HUES6 (cell line): ENCODE results near the gene ANKRD61.

Experiments used
- H3K27ac ChIP-seq: 2 replicates; pipeline ENCODE4 v1.7.0; 2013; ENCODE audit warnings: low read depth, mild to moderate bottlenecking, low read length, inconsistent platforms
- H3K27me3 ChIP-seq: 2 replicates; pipeline ENCODE4 v1.6.1; 2013; ENCODE audit warnings: low read length; ENCODE audit not compliant: control insufficient read depth, insufficient read depth
- H3K36me3 ChIP-seq: 2 replicates; pipeline ENCODE4 v1.6.1; 2013; ENCODE audit warnings: low read length; ENCODE audit not compliant: control insufficient read depth, insufficient read depth
- H3K4me1 ChIP-seq: 2 replicates; pipeline ENCODE4 v1.6.1; 2013; ENCODE audit warnings: low read length; ENCODE audit not compliant: control insufficient read depth, insufficient read depth
- H3K4me3 ChIP-seq: 2 replicates; pipeline ENCODE4 v1.5.1; 2013; ENCODE audit warnings: low read depth, low read length
- H3K9ac ChIP-seq: one replicate; pipeline ENCODE4 v1.6.1; 2013; ENCODE audit warnings: mild to moderate bottlenecking, low read length
- H3K9me3 ChIP-seq: 2 replicates; pipeline ENCODE4 v1.6.1; 2013; ENCODE audit warnings: low read depth, low read length; ENCODE audit not compliant: control insufficient read depth, insufficient read depth

Gene ANKRD61

DNA sequence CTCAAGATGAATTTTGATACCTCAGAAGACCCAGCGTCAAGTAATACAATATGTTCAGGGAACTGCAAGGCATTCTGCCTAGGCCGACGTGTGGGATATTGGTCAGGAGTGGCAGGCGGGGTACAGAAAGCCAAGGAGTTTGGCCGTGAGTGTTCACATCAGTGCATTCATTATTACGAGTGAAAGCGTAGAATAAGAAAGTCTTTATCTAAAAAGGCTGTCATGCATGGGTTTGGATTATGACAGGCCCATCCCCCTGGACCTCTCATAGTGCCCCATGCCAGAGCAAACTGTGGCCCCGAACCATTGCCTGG lies 14.6 kb upstream of the ANKRD61 start:
- no peak overlapping the region for H3K4me3 ChIP-seq
- H3K9me3 ChIP-seq, result no peaks in the 10 kb centered on the region
- no peaks in the 10 kb centered on the region for H3K4me1 ChIP-seq
- H3K27ac ChIP-seq, result no peak overlapping the region
- no peak overlapping the region for H3K9ac ChIP-seq
- no peaks in the 10 kb centered on the region for H3K27me3 ChIP-seq
- peaks cover 84% of the 10 kb centered on the region for H3K36me3 ChIP-seq

DNA sequence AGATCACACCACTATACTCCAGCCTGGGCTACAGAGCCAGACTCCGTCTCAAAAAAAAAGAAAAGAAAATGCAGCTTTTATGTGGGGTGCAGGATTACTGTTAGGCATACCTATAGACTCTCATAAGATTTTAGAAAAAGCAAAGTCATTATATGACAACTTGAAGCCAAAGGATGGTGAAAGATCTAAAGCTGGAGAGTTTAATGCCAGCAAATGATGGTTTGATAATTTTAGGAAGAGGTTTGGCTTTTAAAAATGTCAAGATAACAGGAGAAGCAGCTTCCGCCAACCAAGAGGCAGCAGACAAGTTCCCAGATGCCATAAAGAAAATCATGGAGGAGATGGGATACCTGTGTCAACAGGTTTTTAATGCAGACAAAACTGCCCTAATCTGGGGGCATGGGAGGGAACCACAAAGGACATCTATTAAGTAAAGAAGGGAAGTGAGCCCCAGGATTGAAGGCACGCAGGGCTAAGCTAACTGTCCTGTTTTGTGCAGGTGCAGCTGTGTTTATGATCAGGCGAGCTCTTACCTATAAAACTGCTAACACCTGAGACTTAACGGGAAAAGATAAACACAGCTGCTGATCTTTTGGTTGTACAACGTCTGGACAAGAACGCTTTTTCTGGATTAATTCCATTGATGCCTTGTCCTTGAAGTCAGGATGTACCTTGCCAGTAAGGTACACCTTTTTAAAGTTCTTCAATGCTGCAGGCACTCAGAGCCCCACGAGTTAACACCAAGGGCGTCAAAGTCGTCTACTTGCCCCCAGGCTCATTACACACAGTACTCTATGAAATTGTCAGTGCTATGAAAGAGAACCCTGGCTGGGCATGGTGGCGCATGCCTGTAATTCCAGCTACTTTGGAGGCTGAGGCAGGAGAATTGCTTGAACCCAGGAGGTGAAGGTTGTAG lies 10.5 kb upstream of the ANKRD61 start:
- H3K4me1 ChIP-seq, result no peaks in the 10 kb centered on the region
- no peaks in the 10 kb centered on the region for H3K9me3 ChIP-seq
- H3K27ac ChIP-seq, result no peak overlapping the region; the same call in 1 of the 2 replicates

DNA sequence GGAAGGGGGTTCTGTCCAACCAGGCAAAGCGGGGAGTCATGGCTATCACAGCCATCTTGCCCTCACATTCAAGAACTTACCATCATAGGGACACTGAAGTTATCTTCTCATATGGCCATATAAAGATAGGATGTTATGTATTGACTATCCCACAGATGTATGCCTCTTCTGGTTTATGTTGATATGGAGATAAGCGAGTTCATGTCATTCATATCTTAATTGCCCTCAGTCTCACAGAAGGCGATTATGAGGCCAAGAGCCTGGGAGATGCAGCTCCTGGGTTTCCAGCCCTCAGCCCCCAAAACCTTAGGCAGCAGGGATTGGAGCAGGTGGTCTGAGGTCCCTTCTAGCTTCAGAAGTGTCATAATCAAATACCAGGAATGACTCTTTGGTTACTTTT lies 8.5 kb upstream of the ANKRD61 start:
- no peaks in the 10 kb centered on the region for H3K4me1 ChIP-seq
- H3K9me3 ChIP-seq, result no peaks in the 10 kb centered on the region
- no peak overlapping the region for H3K4me3 ChIP-seq
- no peak overlapping the region for H3K27ac ChIP-seq
- no peak overlapping the region for H3K9ac ChIP-seq
- peaks cover 94% of the 10 kb centered on the region for H3K36me3 ChIP-seq
- no peaks in the 10 kb centered on the region for H3K27me3 ChIP-seq

More for the DNA sequence above, 10.5 kb upstream of the ANKRD61 start:
- Histone ChIP-seq H3K4me3 (no peak overlapping the region), H3K36me3 (peaks cover 94% of the 10 kb centered on the region), H3K9ac (no peak overlapping the region), H3K27me3 (no peaks in the 10 kb centered on the region)

DNA sequence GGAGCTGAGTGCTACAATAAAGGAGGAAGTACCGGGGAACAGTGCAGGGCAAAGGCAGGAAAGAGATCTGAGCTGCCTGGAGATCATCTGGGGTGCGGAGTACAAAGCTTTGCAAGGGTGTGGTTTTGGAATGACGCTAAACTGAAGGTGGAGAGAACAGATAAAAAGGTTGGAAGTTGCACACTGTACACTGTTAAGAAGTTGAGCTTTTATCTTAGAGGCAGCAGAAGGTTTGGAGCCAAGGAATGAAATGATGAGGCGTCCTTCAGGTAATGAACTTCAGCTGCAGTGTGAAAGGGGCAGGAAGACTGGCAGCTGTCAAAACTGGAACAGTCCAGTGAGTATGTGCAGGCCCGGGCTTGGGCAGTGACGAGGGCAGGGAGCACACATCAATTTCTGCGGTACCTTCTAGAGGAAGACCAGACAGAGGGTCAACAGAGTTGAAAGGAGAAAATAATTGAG lies 7.2 kb upstream of the ANKRD61 start:
- H3K9ac ChIP-seq, result no peak overlapping the region
- no peak overlapping the region for H3K27ac ChIP-seq
- H3K9me3 ChIP-seq, result no peaks in the 10 kb centered on the region
- no peaks in the 10 kb centered on the region for H3K27me3 ChIP-seq
- H3K36me3 ChIP-seq, result peaks cover 99% of the 10 kb centered on the region
- H3K4me1 ChIP-seq, result no peaks in the 10 kb centered on the region
- H3K4me3 ChIP-seq, result no peak overlapping the region

DNA sequence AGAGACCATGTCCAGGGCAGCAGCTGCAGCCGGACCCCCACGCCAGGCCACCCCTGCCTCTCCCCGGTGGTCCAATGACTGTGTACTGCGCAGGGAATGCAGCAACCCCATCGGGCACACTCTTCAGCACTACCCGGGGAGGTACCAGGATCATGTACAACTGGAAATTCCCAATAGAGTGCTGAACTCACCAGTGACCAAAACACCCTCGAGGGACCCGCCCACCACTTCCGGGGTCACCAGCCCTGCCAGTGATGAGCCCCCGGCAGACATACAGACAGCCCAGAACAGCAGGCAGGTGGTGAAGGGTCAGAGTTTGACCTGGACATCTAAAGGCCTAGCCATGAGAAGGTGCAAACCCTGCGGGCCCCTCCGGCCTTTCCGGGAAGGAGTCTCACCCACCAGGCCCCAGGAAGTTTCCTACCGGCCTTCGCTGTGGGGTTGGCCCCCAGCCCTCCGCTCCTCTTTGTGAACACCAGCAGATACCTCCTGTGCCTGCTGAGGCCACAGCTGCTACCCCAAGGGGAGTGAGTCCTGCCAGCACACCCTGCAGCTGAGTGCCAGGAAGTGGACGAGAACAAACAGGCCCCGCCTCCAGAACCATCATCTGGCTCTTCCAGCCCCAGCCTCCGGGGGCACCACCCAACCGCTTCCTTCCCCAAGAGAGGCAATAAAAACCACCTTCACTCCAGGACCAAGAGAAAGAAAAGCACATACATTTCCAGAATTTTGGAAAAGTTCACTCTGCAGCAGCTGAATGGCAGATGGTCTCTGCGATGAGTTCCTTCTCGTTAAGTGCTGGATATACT lies 5.0 kb upstream of the ANKRD61 start:
- H3K9me3 ChIP-seq, result no peaks in the 10 kb centered on the region
- H3K36me3 ChIP-seq, result peaks cover 95% of the 10 kb centered on the region
- no peak overlapping the region for H3K9ac ChIP-seq
- H3K27me3 ChIP-seq, result no peaks in the 10 kb centered on the region
- H3K4me3 ChIP-seq, result no peak overlapping the region
- no peak overlapping the region for H3K27ac ChIP-seq
- no peaks in the 10 kb centered on the region for H3K4me1 ChIP-seq

DNA sequence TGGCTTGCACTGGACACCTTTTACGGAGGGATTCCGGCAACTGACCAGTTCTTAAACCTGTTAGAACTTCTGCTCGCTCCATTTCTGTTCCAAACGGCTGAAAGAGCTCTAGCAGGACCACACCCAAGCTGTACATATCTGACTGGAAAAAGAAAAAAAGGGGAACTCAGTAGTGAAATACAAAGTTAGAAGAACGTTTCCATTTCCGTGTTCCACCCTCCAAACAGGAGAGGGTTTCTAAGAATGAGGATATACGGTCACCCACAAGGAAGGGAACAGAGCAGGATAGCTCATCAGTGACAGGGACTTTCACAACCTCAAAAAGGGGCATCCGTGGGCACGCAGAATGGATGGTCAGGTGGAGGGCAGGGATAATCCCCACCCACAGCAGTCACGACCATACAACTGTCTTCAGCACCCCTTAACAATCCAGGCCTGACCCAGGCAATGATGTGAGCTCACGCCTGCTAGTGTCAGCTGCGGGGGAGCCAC lies 4.3 kb upstream of the ANKRD61 start:
- Histone ChIP-seq H3K4me1 (no peaks in the 10 kb centered on the region), H3K27me3 (no peaks in the 10 kb centered on the region), H3K36me3 (peaks cover 94% of the 10 kb centered on the region), H3K9me3 (no peaks in the 10 kb centered on the region), H3K9ac (no peak overlapping the region), H3K4me3 (no peak overlapping the region), H3K27ac (no peak overlapping the region)

DNA sequence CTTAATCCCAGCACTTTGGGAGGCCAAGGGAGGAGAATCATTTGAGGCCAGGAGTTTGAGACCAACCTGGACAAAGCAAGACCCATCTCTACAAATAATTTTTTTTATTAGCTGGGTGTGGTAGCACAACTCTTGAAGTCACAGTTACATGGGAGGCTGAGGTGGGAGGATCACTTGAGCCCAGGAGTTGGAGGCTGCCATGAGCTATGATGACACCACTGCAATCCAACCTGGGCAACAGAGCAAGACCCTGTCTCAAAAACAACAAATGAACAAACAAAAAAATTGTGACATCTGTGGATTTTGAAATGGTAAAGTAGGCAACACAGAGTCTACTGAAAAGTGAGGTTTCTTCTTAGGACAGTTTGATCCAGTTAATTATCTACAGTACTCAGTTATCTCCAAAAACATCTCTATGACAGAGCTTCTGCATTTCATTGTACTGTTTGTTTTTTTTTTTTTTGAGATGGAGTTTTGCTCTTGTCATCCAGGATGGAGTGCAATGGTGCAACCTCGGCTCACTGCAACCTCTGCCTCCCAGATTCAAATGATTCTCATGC lies 3.3 kb upstream of the ANKRD61 start:
- Histone ChIP-seq H3K4me1 (no peaks in the 10 kb centered on the region), H3K27me3 (no peaks in the 10 kb centered on the region), H3K27ac (no peak overlapping the region), H3K4me3 (no peak overlapping the region), H3K9me3 (no peaks in the 10 kb centered on the region), H3K9ac (no peak overlapping the region), H3K36me3 (peaks cover 92% of the 10 kb centered on the region)

DNA sequence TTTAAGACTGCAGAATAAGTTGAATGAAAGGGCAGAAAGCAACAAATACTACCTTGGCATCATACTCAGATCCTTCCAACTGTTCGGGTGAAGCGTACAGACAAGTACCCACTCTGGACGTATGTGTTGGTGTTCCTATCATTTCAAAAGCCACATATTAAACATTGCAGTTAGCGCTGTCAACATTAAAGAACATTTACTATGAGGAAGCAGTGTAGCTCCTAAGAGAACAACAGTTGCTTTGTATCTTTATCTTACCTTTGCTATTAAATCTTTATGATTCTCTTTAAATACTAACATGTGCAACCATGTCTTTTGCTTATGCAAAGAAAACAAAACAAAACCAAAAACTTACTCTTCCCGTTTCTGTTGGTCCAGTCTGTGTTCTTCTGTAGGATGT lies 2.6 kb upstream of the ANKRD61 start:
- Histone ChIP-seq H3K9ac (no peak overlapping the region), H3K4me3 (no peak overlapping the region), H3K4me1 (no peaks in the 10 kb centered on the region), H3K36me3 (peaks cover 90% of the 10 kb centered on the region), H3K27me3 (no peaks in the 10 kb centered on the region), H3K27ac (no peak overlapping the region), H3K9me3 (no peaks in the 10 kb centered on the region)

DNA sequence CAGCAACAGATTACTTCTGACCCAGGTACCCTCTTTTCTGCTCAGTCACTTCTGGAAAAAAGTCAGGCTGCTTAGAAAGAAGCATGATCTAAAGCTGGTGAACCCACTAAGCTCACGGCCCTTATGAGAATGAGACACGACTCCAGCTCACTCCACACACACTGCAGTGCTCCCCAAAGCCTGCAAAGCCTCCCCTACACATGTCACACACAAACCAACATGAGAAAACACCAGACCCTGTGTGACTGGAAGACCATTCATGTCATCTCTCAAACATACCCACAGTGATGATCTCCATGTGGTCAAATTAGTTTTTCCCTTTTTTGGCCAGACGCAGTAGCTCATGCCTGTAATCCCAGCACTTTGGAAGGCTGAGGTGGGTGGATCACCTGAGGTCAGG lies 391 bp downstream of the ANKRD61 start:
- Histone ChIP-seq H3K9me3 (no peaks in the 10 kb centered on the region), H3K36me3 (peaks cover 91% of the 10 kb centered on the region), H3K27me3 (no peaks in the 10 kb centered on the region), H3K4me1 (no peaks in the 10 kb centered on the region), H3K27ac (no peak overlapping the region), H3K9ac (no peak overlapping the region), H3K4me3 (no peak overlapping the region)

DNA sequence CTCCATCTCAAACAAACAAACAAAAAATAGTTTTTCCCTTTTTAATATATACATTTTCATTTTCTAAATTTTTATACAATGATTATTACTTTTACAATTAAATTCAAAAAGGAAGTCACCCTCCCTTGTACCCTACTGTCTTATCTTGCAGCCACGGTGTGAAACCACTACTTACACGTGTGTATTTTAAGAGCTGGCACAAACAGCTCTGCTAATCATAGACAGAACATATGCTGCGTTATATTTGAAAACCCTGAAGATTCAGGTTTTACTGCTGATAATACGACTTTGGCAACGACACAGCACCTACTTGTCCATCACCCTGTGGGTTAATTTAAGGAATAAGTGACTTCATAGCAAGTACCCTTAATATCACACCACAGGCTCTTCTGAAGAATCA lies 991 bp downstream of the ANKRD61 start:
- Histone ChIP-seq H3K4me3 (no peak overlapping the region), H3K36me3 (peaks cover 91% of the 10 kb centered on the region), H3K9ac (no peak overlapping the region), H3K27me3 (no peaks in the 10 kb centered on the region), H3K27ac (no peak overlapping the region), H3K9me3 (no peaks in the 10 kb centered on the region), H3K4me1 (no peaks in the 10 kb centered on the region)

DNA sequence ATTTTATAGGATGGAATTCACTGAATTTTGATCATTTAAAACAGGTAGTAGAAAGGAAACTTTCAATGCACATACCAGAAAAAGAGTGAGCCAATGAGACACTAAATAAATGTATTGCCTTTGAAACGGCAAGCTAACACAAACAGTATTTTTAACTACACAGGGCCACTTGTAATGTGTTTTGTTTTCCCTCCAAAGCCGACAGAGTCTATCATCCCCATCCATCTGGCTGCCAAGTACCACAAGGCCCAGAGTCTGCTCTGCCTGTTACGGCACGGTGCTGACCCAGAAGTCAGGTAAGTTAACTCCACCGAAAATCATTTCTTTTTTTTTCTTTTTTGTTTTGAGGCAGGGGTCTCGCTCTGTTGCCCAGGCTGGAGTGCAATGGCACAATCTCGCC lies 1.5 kb downstream of the ANKRD61 start:
- Histone ChIP-seq H3K9me3 (no peaks in the 10 kb centered on the region), H3K36me3 (peaks cover 91% of the 10 kb centered on the region)

More for the DNA sequence above, 1.5 kb downstream of the ANKRD61 start:
- Histone ChIP-seq H3K4me1 (no peaks in the 10 kb centered on the region), H3K9ac (no peak overlapping the region), H3K27me3 (no peaks in the 10 kb centered on the region), H3K4me3 (no peak overlapping the region), H3K27ac (no peak overlapping the region)
